SK-N-SH (cell line): Measurements from ENCODE around the gene MAST4.

ENCODE experiments used
- CTCF ChIP-seq: fragments of 200-600 bp; sonication (generic); IDR thresholded peaks from 2 replicates; pipeline ENCODE4 v1.6.1; 2017; ENCODE audit warnings: antibody characterized with exemption, mild to moderate bottlenecking, moderate library complexity
- EP300 ChIP-seq, 2 experiments: IDR thresholded peaks; 2 replicates each; pipeline versions ENCODE4 v1.4.0 to v1.6.1; 2012; ENCODE audit warnings: borderline replicate concordance in 1 of 2, low read depth in 1 of 2, low read length in 1 of 2
- EZH2phosphoT487 ChIP-seq: fragments of 200-600 bp; sonication (generic); IDR thresholded peaks from 2 replicates; pipeline ENCODE4 v1.6.1; 2017; ENCODE audit warnings: low read depth, mixed run types, mild to moderate bottlenecking, antibody characterized with exemption, moderate library complexity, borderline replicate concordance
- GABPA ChIP-seq: IDR thresholded peaks from 2 replicates; pipeline ENCODE4 v1.4.0; 2012; ENCODE audit warnings: low read depth, mild to moderate bottlenecking
- GATA2 ChIP-seq: sonication (generic); formaldehyde crosslinking; IDR thresholded peaks from 2 replicates; pipeline ENCODE4 v1.5.0; 2020; ENCODE audit warnings: mild to moderate bottlenecking, missing genetic modification reagents
- JUND ChIP-seq: IDR thresholded peaks from 2 replicates; pipeline ENCODE4 v1.4.0; 2012
- MAX ChIP-seq: IDR thresholded peaks from 2 replicates; pipeline ENCODE4 v1.4.0; 2012; ENCODE audit warnings: low read depth
- MEF2A ChIP-seq: IDR thresholded peaks from 2 replicates; pipeline ENCODE4 v1.4.0; 2012; ENCODE audit warnings: low read depth, borderline replicate concordance
- MXI1 ChIP-seq: IDR thresholded peaks from 2 replicates; pipeline ENCODE4 v1.6.1; 2012; ENCODE audit warnings: mild to moderate bottlenecking, low read depth, low read length, improper control_type of control experiment
- POLR2AphosphoS5 ChIP-seq: IDR thresholded peaks from 2 replicates; pipeline ENCODE4 v1.6.1; 2012; ENCODE audit warnings: low read depth, low read length
- RAD21 ChIP-seq: IDR thresholded peaks from 2 replicates; pipeline ENCODE4 v1.6.1; 2012; ENCODE audit warnings: mild to moderate bottlenecking, low read length
- RCOR1 ChIP-seq: fragments of 150-350 bp; IDR thresholded peaks from 2 replicates; pipeline ENCODE4 v1.6.1; 2017; ENCODE audit warnings: antibody characterized with exemption, low read length
- RXRA ChIP-seq: IDR thresholded peaks from 2 replicates; pipeline ENCODE4 v1.4.0; 2012; ENCODE audit warnings: low read depth, mild to moderate bottlenecking, borderline replicate concordance

- TF ChIP-seq MXI1 = no peak
- no peak for TF ChIP-seq GATA2 (CRISPR knock-in tag)
- TF ChIP-seq RAD21 = no peak
- TF ChIP-seq POLR2AphosphoS5 = no peak
- no peak for TF ChIP-seq CTCF
- TF ChIP-seq RXRA = no peak
- TF ChIP-seq RCOR1 = no peak
- TF ChIP-seq EP300 (IDR thresholded peaks at IDR 0.05; ENCODE audit: borderline replicate concordance in 1 of 2, low read depth in 1 of 2, low read length in 1 of 2) = no peak
- no peak for TF ChIP-seq MAX
- TF ChIP-seq EZH2phosphoT487 = no peak
- no peak for TF ChIP-seq JUND
- TF ChIP-seq MEF2A = no peak
- TF ChIP-seq GABPA = no peak
Measured at GRCh38 chr5:67042176-67043003, 446.2 kb downstream of the MAST4 start.
